H54 (cell line): Measurements from ENCODE around the gene ZCCHC4.

ENCODE experiments used
- DNase-seq: peaks from one replicate; pipeline ENCODE4 v3.0.0; 2011; ENCODE audit warnings: low spot score, mixed read lengths; ENCODE audit not compliant: insufficient read length
- FAIRE-seq: peaks from 3 replicates; lab custom pipeline; 2011; peaks lifted over from hg19 to GRCh38; lab: Jason Lieb, UNC
- POLR2A ChIP-seq: IDR thresholded peaks from 2 replicates; pipeline ENCODE4 v1.6.1; 2011; ENCODE audit warnings: low read depth, mild to moderate bottlenecking, low read length

ZCCHC4 gene

DNA sequence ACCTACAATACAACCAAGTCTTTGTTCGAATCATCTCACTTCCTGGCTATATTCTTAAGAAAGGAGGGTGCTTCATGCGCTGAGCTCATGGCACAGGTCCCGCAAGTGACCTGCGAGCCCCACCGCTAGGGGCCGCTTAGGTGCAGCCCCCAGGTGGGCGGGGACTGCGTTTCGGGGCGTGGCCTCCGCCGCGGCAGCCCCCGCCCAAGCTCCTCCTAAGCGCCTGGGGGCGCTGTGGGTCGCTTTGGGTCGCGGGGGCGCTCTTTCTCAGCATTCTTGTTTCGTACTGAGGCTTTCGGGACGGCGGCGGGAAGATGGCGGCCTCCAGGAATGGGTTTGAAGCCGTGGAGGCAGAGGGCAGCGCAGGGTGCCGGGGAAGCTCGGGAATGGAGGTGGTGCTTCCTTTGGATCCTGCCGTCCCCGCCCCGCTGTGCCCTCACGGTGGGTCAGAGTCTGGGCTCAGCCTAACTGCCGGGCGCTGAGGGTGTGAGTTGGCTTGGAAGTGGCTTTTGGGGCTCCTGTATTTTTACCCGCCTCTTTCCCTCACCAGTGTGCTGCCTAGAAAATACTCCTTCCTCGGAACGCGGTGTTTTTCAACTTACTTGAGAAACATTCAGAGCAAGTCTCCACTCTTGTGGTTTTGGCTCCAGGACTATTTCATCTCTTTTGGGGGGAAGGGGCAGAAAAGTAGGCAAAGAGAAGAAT is at the start of gene ZCCHC4:
TSS of gene ZCCHC4 (plus strand) at position 279 of the 705 bp plus-strand sequence. CDS start at position 315, 36 bp downstream.
- peak; percentile 46; the same call in 1 of the 2 replicates for TF ChIP-seq POLR2A
- FAIRE-seq (no peak), DNase-seq (peak; percentile 42)

DNA sequence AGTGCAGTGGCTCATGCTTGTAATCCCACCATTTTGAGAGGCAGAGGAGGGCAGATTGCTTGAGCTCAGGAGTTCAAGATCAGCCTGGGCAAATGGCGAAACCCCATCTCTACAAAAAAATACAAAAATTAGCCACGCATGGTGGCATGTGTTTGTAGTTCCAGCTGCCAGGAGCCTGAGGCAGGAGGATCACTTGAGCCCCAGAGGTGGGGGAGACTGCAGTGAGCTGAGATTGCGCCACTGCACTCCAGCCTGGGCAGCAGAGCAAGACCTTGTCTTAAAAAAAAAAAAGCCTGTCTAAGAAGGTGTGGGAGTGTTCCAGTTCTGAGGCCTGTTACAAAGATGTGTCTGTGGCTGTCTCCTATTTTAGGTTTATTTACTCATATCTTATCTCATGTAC is 40.7 kb upstream of the ZCCHC4 start:
- FAIRE-seq (no peak), DNase-seq (no peak)
- no peak for TF ChIP-seq POLR2A

DNA sequence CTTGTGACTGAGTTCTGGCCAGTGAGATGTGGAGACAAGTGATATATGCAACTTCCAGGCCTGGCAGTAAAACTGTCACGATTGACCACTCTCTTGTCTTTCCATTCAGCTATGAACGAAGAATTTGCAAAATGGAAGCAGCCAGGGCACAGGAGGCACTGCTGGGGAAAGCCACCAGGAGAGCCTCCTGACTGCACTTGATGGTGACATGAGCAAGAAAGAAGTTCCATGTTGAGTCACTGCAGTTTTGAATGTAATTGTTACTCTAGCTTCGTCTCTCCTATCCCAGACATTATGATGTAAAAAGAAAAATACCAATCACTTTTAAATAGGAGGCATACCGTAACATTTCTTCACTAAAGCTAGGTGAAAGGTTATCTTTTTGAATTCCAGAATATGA is 32.4 kb upstream of the ZCCHC4 start:
- FAIRE-seq: no peak
- TF ChIP-seq POLR2A: no peak
- no peak for DNase-seq

GRCh38 chr4:25283948-25284347 is 28.6 kb upstream of the ZCCHC4 start:
- no peak for DNase-seq

GRCh38 chr4:25284466-25284865 is 28.1 kb upstream of the ZCCHC4 start:
- TF ChIP-seq POLR2A: no peak
- DNase-seq: no peak
- FAIRE-seq: no peak

More at GRCh38 chr4:25283948-25284347, 28.6 kb upstream of the ZCCHC4 start:
- FAIRE-seq: no peak
- TF ChIP-seq POLR2A: no peak

GRCh38 chr4:25290490-25291067 is 22.0 kb upstream of the ZCCHC4 start:
- TF ChIP-seq POLR2A: no peak
- FAIRE-seq (no peak), DNase-seq (no peak)

- TF ChIP-seq POLR2A: no peak
- DNase-seq (no peak), FAIRE-seq (no peak)
Measured at GRCh38 chr4:25291158-25291733, 21.3 kb upstream of the ZCCHC4 start.

- DNase-seq (no peak), FAIRE-seq (no peak)
- TF ChIP-seq POLR2A: no peak
Measured at GRCh38 chr4:25297528-25298242, 14.9 kb upstream of the ZCCHC4 start.

DNA sequence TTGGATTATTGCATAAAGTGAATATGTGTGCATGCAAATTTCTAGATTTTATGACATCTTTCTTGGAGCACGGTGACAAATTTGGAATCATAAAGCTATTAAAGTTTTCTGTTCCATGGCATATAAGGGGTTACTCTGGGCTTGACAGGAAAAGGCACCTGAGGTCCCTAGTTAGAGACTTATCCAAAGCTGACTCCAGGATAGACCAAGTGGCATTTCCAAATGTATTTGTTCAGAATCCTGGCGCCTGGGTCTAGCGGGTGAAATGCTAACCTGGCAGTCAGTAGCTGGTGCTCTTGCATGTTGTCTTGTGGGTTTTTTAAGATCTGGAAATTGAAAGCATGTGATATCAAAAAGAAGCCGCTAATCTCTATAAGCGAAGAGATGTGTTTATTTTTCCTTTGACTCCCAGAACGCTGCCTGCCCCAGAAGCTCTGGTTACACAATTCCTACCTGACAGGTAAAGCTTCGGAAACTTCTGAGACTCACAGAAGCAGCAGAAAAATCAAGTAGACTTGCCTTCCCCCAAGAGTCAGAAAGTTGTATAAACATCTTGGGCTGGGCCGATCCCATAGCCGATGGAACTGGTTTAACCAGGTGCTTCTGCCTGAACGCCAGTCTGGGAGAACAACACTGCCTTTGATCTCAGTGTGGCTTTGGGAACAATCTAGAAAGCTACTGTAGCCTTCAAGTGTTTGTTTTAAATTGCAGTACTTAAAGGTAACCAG is 12.9 kb upstream of the ZCCHC4 start:
- TF ChIP-seq POLR2A: no peak
- no peak for FAIRE-seq
- DNase-seq: no peak

DNA sequence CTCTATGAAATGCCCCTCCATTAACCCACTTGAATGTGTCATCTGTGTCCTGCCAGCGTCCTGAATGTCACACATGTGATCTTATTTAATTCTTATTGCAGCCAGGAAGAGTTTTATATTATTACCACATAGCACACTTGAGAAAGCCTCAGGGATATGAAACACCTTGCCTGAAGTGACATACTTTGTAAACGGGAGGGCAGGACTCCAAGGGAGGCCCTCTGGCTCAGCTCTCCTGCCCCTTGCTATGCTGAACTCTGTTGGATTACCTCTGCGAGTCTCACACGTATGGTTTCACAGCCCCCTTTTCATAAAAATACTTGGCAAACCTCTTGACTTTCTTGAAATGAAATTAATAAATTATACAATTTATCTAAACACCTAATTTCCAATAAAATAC is 11.1 kb upstream of the ZCCHC4 start:
- FAIRE-seq (no peak), DNase-seq (no peak)
- TF ChIP-seq POLR2A: no peak

DNA sequence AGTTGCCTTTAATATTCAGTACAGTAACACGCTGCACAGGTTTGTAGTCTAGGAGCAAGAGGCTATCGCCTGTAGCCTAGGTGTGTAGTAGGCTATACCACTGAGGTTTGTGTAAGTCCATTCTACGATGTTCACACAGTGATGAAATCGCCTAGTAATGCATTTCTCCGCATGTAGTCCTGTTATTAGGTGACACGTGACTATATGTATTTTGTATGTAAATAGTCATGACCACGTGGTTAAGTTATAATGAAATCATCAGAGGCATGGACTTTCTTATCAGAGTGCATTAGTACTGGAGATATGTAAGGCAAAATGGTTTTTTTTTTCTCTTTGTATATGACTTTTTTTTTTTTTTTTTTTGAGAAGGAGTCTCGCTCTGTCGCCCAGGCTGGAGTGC is 9.9 kb upstream of the ZCCHC4 start:
- DNase-seq: no peak
- no peak for FAIRE-seq
- TF ChIP-seq POLR2A: no peak

GRCh38 chr4:25303578-25303977 is 9.0 kb upstream of the ZCCHC4 start:
- no peak for FAIRE-seq
- no peak for DNase-seq
- no peak for TF ChIP-seq POLR2A

- no peak for FAIRE-seq
- no peak for DNase-seq
- TF ChIP-seq POLR2A: no peak
Measured at GRCh38 chr4:25306518-25307057, 6.0 kb upstream of the ZCCHC4 start.

- TF ChIP-seq POLR2A: no peak
- DNase-seq (no peak), FAIRE-seq (no peak)
Measured at GRCh38 chr4:25307596-25307995, 5.0 kb upstream of the ZCCHC4 start.
